C4-2B (cell line): ENCODE results near the gene ACOT2.
"Not testable (repeated sequence)": the region's sequence is repeated elsewhere in the genome, so short reads cannot be mapped to it uniquely, and the experiment has no call there.

ENCODE experiments used
- ZFX ChIP-seq: fragments of 450-650 bp; IDR thresholded peaks from 2 replicates; pipeline ENCODE4 v1.6.1; 2017
- TF ChIP-seq, protein P1 (sequence below): fragments of 450-650 bp; conservative IDR thresholded peaks from 2 replicates; pipeline ENCODE4 v1.5.1; 2017; ENCODE audit warnings: mild to moderate bottlenecking

DNA sequence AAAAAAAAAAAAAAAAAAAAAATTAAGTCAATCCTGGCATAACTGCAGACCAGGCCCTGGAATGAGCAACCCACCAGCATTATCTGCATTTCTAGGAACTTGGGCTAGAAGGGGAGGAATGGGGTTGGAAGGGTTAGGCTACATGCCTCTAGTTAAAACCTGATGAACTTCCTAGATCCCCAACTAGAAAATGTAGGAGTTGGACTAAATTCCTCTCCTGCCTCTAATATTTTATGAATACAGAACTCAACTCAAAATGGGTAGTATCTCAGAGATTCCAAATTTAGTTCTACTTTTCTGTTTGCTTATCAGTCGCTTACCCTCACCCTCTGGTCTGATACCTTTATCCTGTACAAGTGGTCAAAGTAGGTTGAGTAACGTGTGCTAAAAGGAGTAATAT, 39.7 kb upstream of the ACOT2 start:
- TF ChIP-seq, protein P1, sequence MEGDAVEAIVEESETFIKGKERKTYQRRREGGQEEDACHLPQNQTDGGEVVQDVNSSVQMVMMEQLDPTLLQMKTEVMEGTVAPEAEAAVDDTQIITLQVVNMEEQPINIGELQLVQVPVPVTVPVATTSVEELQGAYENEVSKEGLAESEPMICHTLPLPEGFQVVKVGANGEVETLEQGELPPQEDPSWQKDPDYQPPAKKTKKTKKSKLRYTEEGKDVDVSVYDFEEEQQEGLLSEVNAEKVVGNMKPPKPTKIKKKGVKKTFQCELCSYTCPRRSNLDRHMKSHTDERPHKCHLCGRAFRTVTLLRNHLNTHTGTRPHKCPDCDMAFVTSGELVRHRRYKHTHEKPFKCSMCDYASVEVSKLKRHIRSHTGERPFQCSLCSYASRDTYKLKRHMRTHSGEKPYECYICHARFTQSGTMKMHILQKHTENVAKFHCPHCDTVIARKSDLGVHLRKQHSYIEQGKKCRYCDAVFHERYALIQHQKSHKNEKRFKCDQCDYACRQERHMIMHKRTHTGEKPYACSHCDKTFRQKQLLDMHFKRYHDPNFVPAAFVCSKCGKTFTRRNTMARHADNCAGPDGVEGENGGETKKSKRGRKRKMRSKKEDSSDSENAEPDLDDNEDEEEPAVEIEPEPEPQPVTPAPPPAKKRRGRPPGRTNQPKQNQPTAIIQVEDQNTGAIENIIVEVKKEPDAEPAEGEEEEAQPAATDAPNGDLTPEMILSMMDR = not testable (repeated sequence)
- not testable (repeated sequence) for TF ChIP-seq ZFX
